ENCODE data around the gene NPAS4.

- no peak for TF ChIP-seq POLR2A (IDR thresholded peaks at IDR 0.05)
- no peak for TF ChIP-seq POLR2AphosphoS5 (IDR thresholded peaks at IDR 0.05)
- no peak for TF ChIP-seq CTCF (IDR thresholded peaks at IDR 0.05)
- no peak for TF ChIP-seq EP300 (IDR thresholded peaks at IDR 0.05)
Measured at GRCh38 chr11:66450560-66450959, 29.7 kb downstream of the NPAS4 start.

All from gastroesophageal sphincter (tissue), 3 donors.